GF-D8 (cell line): ENCODE results near the gene RSRC1.
"Not testable (repeated sequence)": the region's sequence is repeated elsewhere in the genome, so short reads cannot be mapped to it uniquely, and the experiment has no call there.

Source experiments
- DNase-seq: peaks from one replicate; lab custom pipeline; 2025; lab: John Stamatoyannopoulos, UW

Gene RSRC1

GRCh38 chr3:158465074-158465473 is 355.2 kb downstream of the RSRC1 start:
- DNase-seq: no peak

- DNase-seq: no peak
Measured at GRCh38 chr3:158470944-158471638, 361.2 kb downstream of the RSRC1 start.

GRCh38 chr3:158471639-158472294 is 361.9 kb downstream of the RSRC1 start:
- no peak for DNase-seq

- DNase-seq: no peak
Measured at GRCh38 chr3:158479051-158479450, 369.2 kb downstream of the RSRC1 start.

- DNase-seq: no peak
Measured at GRCh38 chr3:158483701-158484235, 373.9 kb downstream of the RSRC1 start.

GRCh38 chr3:158486200-158486599 is 376.3 kb downstream of the RSRC1 start:
- no peak for DNase-seq

GRCh38 chr3:158488670-158489069 is 378.8 kb downstream of the RSRC1 start:
- DNase-seq: no peak

- no peak for DNase-seq
Measured at GRCh38 chr3:158489181-158489580, 379.3 kb downstream of the RSRC1 start.

- DNase-seq: no peak
Measured at GRCh38 chr3:158491968-158492367, 382.1 kb downstream of the RSRC1 start.

GRCh38 chr3:158492685-158493084 is 382.8 kb downstream of the RSRC1 start:
- no peak for DNase-seq

- no peak for DNase-seq
Measured at GRCh38 chr3:158493931-158494330, 384.0 kb downstream of the RSRC1 start.

- no peak for DNase-seq
Measured at GRCh38 chr3:158494673-158495072, 384.8 kb downstream of the RSRC1 start.

GRCh38 chr3:158495398-158495902 is 385.6 kb downstream of the RSRC1 start:
- not testable (repeated sequence) for DNase-seq

GRCh38 chr3:158505117-158505516 is 395.2 kb downstream of the RSRC1 start:
- DNase-seq: no peak

GRCh38 chr3:158506456-158506855 is 396.6 kb downstream of the RSRC1 start:
- no peak for DNase-seq

GRCh38 chr3:158508481-158508880 is 398.6 kb downstream of the RSRC1 start:
- DNase-seq: no peak

GRCh38 chr3:158509891-158510290 is 400.0 kb downstream of the RSRC1 start:
- DNase-seq: no peak

GRCh38 chr3:158516729-158517128 is 406.8 kb downstream of the RSRC1 start:
- not testable (repeated sequence) for DNase-seq

GRCh38 chr3:158519776-158520175 is 409.9 kb downstream of the RSRC1 start:
- DNase-seq: no peak

- DNase-seq: no peak
Measured at GRCh38 chr3:158520433-158520832, 410.5 kb downstream of the RSRC1 start.

- DNase-seq: no peak
Measured at GRCh38 chr3:158522221-158523136, 412.6 kb downstream of the RSRC1 start.

GRCh38 chr3:158528076-158528674 is 418.3 kb downstream of the RSRC1 start:
- DNase-seq: no peak
